HL-60 (cell line): ENCODE results near the gene TDRD10.

ENCODE experiments used
- CTCF ChIP-seq: IDR thresholded peaks from one replicate; pipeline ENCODE4 v1.5.1; 2011; ENCODE audit warnings: low read length, control low read depth, inconsistent platforms; ENCODE audit not compliant: insufficient read depth
- GABPA ChIP-seq: IDR thresholded peaks from 2 replicates; pipeline ENCODE4 v1.6.1; 2012; ENCODE audit warnings: low read depth
- POLR2AphosphoS5 ChIP-seq: IDR thresholded peaks from 2 replicates; pipeline ENCODE4 v1.6.1; 2012; ENCODE audit warnings: low read depth
- REST ChIP-seq: IDR thresholded peaks from 2 replicates; pipeline ENCODE4 v1.6.1; 2012; ENCODE audit warnings: low read depth; ENCODE audit not compliant: insufficient replicate concordance
- SPI1 ChIP-seq: IDR thresholded peaks from 2 replicates; pipeline ENCODE4 v1.6.1; 2012; ENCODE audit warnings: low read depth, mild to moderate bottlenecking, borderline replicate concordance

GRCh38 chr1:154548028-154548427 lies 46.0 kb downstream of the TDRD10 start:
- no peak for TF ChIP-seq CTCF
- no peak for TF ChIP-seq POLR2AphosphoS5
- no peak for TF ChIP-seq GABPA
- TF ChIP-seq REST = no peak
- TF ChIP-seq SPI1 = no peak
